Peyer's patch (tissue), 4 donors: Measurements from ENCODE around the gene DHCR24.

Experiments
- CTCF ChIP-seq, 6 experiments: fragments of 450-650 bp in 4 of 6; fragments of 200-600 bp in 2 of 6; sonication (generic) in 1 of 6; IDR thresholded peaks; one replicate each; pipeline ENCODE4 v1.5.1; 2017 to 2019; ENCODE audit warnings: antibody characterized with exemption in 6 of 6, mild to moderate bottlenecking in 3 of 6, moderate library complexity in 1 of 6
- POLR2A ChIP-seq, 2 donors: fragments of 450-650 bp; IDR thresholded peaks; one replicate each; pipeline ENCODE4 v1.5.1; 2017; ENCODE audit warnings: antibody characterized with exemption in 2 of 2, mild to moderate bottlenecking in 2 of 2, moderate library complexity in 2 of 2

DNA sequence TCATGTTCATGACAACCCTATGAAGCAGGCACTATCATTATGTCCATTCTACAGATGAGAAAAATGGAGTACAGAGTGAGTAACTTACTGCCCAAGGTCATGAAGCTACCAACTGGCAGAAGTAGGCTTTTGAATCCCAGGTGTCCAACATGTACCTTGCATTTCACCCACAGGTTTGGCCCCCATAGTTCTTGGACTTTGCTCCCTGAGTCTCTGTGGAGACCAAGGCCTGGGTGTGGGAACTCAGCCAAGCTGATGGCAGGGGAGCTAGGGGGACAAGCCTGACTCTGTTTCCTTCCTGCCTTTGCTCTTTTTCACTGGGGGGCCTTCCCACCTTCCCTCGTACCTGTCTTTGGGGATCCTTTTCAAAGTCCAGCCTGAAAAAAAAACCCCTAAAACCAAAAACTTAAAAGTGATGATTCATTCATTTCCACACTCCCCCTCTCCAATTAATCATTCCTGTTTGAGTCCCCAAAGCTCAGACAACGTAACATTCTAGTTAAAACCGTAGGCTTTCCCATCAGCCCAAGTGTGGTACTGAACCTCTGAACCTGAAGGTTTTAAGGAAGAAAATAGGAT is 77.4 kb downstream of the DHCR24 start:
- TF ChIP-seq POLR2A (IDR thresholded peaks at IDR 0.05) (no peak), CTCF (IDR thresholded peaks at IDR 0.05) (no peak)
